NB4 (cell line): ENCODE results near the gene CYP2A7.
"Not testable (repeated sequence)": the region's sequence is repeated elsewhere in the genome, so short reads cannot be mapped to it uniquely, and the experiment has no call there.

Experiments used
- CTCF ChIP-seq: IDR thresholded peaks from one replicate; pipeline ENCODE4 v1.5.1; 2012; ENCODE audit warnings: low read depth, low read length
- MYC ChIP-seq: IDR thresholded peaks from 2 replicates; pipeline ENCODE4 v1.6.1; 2011; ENCODE audit warnings: low read depth, low read length

- TF ChIP-seq CTCF, MYC: not testable (repeated sequence)
These were observed 55.7 kb downstream of the CYP2A7 start for GRCh38 chr19:40826312-40826698.
